Neural cell (in vitro differentiated cells): ENCODE measurements around the gene LPP.

ENCODE experiments used
- EP300 ChIP-seq: fragments of 450-650 bp; conservative IDR thresholded peaks from 2 replicates; pipeline ENCODE4 v1.6.1; 2014; ENCODE audit warnings: antibody characterized with exemption, mild to moderate bottlenecking, moderate library complexity; ENCODE audit not compliant: poor library complexity, severe bottlenecking
- EZH2 ChIP-seq: fragments of 200-600, 300-800 bp; shearing (Covaris generic), sonication (generic); IDR thresholded peaks from 2 replicates; pipeline ENCODE4 v1.6.1; 2014; ENCODE audit warnings: antibody characterized with exemption, low read length, borderline replicate concordance, mild to moderate bottlenecking; ENCODE audit not compliant: insufficient read depth, poor library complexity, severe bottlenecking
- MXI1 ChIP-seq: fragments of 450-650 bp; conservative IDR thresholded peaks from 2 replicates; pipeline ENCODE4 v1.6.1; 2014; ENCODE audit warnings: antibody characterized with exemption, mild to moderate bottlenecking; ENCODE audit not compliant: poor library complexity, severe bottlenecking
- POLR2AphosphoS5 ChIP-seq: IDR thresholded peaks from 2 replicates; pipeline ENCODE4 v1.6.1; 2012
- RAD21 ChIP-seq: fragments of 450-650 bp; conservative IDR thresholded peaks from 2 replicates; pipeline ENCODE4 v1.6.1; 2014; ENCODE audit warnings: antibody characterized with exemption, mild to moderate bottlenecking, moderate library complexity
- SMC3 ChIP-seq: fragments of 450-650 bp; conservative IDR thresholded peaks from 2 replicates; pipeline ENCODE4 v1.6.1; 2014; ENCODE audit warnings: antibody characterized with exemption, mild to moderate bottlenecking, moderate library complexity; ENCODE audit not compliant: poor library complexity
- TAF1 ChIP-seq: IDR thresholded peaks from 2 replicates; pipeline ENCODE4 v1.6.1; 2012; ENCODE audit warnings: low read depth
- TF ChIP-seq, protein P1 (sequence below): fragments of 450-650 bp; IDR thresholded peaks from 2 replicates; pipeline ENCODE4 v1.5.1; 2014; ENCODE audit warnings: antibody characterized with exemption, mild to moderate bottlenecking, moderate library complexity; ENCODE audit not compliant: poor library complexity, severe bottlenecking
- TF ChIP-seq, protein P2 (sequence below): IDR thresholded peaks from 2 replicates; pipeline ENCODE4 v1.6.1; 2012; ENCODE audit warnings: borderline replicate concordance

DNA sequence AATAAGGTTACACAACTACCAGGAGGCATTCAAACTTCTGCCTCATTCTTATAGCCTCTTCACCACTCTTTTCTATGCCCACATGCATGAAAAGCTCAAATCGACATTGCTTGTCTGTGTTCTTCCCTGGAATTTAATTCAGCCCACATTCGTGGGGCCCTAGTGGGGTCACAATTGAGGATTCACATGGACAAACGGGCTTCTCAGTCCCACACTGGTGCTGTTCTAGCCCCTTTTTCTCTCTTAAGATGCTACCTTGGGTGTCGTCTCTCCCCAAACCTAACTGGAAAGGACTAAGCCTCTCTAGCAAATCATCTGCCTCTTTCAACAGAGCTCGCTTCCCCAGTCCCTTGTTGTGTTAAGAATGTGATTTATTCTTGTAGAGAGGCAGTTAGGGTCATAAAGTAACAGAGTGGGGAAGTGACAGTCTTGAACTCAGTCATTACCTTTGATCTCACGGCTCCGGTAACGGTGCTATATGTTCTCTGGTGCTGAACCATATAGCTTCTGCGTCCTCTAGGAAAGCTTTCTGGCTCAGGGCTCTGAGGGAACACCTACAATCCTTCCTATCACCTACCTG is 4.9 kb downstream of the LPP start:
- TF ChIP-seq, protein P1, sequence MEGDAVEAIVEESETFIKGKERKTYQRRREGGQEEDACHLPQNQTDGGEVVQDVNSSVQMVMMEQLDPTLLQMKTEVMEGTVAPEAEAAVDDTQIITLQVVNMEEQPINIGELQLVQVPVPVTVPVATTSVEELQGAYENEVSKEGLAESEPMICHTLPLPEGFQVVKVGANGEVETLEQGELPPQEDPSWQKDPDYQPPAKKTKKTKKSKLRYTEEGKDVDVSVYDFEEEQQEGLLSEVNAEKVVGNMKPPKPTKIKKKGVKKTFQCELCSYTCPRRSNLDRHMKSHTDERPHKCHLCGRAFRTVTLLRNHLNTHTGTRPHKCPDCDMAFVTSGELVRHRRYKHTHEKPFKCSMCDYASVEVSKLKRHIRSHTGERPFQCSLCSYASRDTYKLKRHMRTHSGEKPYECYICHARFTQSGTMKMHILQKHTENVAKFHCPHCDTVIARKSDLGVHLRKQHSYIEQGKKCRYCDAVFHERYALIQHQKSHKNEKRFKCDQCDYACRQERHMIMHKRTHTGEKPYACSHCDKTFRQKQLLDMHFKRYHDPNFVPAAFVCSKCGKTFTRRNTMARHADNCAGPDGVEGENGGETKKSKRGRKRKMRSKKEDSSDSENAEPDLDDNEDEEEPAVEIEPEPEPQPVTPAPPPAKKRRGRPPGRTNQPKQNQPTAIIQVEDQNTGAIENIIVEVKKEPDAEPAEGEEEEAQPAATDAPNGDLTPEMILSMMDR: no peak
- TF ChIP-seq, protein P2, sequence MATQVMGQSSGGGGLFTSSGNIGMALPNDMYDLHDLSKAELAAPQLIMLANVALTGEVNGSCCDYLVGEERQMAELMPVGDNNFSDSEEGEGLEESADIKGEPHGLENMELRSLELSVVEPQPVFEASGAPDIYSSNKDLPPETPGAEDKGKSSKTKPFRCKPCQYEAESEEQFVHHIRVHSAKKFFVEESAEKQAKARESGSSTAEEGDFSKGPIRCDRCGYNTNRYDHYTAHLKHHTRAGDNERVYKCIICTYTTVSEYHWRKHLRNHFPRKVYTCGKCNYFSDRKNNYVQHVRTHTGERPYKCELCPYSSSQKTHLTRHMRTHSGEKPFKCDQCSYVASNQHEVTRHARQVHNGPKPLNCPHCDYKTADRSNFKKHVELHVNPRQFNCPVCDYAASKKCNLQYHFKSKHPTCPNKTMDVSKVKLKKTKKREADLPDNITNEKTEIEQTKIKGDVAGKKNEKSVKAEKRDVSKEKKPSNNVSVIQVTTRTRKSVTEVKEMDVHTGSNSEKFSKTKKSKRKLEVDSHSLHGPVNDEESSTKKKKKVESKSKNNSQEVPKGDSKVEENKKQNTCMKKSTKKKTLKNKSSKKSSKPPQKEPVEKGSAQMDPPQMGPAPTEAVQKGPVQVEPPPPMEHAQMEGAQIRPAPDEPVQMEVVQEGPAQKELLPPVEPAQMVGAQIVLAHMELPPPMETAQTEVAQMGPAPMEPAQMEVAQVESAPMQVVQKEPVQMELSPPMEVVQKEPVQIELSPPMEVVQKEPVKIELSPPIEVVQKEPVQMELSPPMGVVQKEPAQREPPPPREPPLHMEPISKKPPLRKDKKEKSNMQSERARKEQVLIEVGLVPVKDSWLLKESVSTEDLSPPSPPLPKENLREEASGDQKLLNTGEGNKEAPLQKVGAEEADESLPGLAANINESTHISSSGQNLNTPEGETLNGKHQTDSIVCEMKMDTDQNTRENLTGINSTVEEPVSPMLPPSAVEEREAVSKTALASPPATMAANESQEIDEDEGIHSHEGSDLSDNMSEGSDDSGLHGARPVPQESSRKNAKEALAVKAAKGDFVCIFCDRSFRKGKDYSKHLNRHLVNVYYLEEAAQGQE: no peak
- no peak for TF ChIP-seq MXI1
- no peak for TF ChIP-seq EP300
- TF ChIP-seq POLR2AphosphoS5: no peak
- TF ChIP-seq EZH2: no peak
- TF ChIP-seq RAD21: no peak
- no peak for TF ChIP-seq SMC3
- no peak for TF ChIP-seq TAF1
